Measurements from ENCODE around the gene WDR70.
"Not testable (repeated sequence)": the region's sequence is repeated elsewhere in the genome, so short reads cannot be mapped to it uniquely, and the experiment has no call there.

Gene WDR70

DNA sequence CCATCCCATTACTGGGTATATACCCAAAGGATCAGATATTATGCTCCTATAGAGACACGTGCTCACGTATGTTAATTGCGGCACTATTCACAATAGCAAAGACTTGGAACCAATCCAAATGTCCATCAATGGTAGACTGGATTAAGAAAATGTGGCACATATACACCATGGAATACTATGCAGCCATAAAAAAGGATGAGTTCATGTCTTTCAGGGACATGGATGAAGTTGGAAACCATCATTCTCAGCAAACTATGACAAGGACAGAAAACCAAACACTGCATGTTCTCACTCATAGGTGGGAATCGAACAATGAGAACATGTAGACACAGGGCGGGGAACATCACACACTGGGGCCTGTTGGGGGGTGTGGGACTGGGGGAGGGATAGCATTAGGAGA lies 315.2 kb downstream of the WDR70 start:
- DNase-seq; in situ Hi-C loops (cut with HindIII; ENCODE audit: low pct_ligation_motif_present, low pct_unique_long_range_greater_than_20kb, low sequenced_read_pairs): not testable (repeated sequence)

DNA sequence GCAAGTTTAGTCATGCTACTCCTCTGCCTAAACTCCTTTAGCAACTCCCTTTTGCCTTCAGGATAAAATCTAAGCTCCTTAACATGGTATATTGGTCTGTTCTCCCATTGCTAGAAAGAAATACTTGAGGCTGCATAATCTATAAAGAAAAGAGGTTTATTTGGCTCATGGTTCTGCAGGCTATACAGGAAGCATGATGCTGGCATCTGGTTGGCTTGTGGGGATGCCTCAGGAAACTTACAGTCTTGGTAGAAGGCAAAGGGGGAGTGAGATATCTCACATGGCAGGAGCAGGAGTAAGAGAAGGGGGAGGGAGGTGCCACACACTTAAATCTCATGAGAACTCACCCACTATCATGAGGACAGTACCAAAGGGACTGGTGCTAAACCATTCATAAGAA lies 315.7 kb downstream of the WDR70 start:
- in situ Hi-C loops (cut with HindIII; ENCODE audit: low pct_ligation_motif_present, low pct_unique_long_range_greater_than_20kb, low sequenced_read_pairs) = no loop called here
- DNase-seq = no peak

DNA sequence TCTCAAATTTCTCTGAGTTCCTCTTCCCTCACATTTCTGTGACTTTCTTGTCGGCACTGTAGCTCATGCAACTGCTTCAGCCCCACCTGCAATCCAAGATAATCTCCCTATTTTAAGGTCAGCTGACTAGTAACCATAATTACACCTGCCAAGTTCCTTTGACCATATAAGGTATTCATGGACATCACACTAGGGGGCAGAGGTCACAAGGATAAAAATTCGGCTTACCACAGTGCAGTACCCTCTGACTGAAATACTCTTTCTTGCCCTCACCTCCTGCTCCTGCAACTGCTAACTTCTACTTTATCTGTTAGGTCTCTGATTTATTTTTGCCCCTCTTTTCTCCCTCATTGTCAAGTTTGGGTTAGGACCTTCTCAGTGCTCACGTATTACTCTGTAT lies 316.5 kb downstream of the WDR70 start:
- in situ Hi-C loops (cut with HindIII; ENCODE audit: low pct_ligation_motif_present, low pct_unique_long_range_greater_than_20kb, low sequenced_read_pairs) = no loop called here
- no peak for DNase-seq

DNA sequence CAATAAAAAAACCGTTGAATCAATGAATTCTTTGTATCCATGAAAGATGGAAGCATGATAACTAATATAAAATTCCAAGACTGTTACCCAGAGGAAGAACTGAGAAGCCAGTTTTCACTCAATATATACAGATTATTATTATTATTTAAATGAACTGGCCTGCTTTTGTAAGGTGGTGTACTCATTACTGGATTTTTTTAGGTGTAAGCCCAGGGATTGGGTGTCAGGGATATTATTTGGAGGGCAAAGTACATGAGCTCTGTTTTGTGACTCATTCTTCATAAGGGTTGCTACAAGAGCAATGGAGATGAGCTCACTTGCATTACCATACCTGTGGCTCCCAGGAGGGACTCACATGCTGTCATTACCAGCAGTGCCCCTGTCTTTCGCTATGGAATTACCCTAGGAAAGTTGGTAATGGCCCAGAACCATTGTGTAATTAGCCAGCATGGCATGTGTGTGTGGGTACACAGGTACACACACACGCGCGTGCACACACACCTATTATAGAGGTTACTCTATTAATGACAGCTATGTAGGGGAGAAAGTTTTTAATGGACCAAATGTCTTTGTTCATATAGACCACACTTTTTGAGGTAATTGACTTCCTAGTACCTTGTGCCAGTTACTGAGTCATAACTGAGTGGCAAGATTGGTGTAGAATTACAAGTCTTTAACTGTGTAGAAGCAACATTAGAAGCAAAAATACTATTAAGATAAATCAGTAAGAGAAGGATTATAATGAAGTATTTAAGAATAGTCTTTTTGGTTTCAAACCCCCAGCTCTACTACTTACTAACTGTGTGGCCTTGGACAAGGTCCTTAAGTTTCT lies 317.3 kb downstream of the WDR70 start:
- in situ Hi-C loops (cut with HindIII; ENCODE audit: low pct_ligation_motif_present, low pct_unique_long_range_greater_than_20kb, low sequenced_read_pairs) = no loop called here
- peak; percentile 45 for DNase-seq

DNA sequence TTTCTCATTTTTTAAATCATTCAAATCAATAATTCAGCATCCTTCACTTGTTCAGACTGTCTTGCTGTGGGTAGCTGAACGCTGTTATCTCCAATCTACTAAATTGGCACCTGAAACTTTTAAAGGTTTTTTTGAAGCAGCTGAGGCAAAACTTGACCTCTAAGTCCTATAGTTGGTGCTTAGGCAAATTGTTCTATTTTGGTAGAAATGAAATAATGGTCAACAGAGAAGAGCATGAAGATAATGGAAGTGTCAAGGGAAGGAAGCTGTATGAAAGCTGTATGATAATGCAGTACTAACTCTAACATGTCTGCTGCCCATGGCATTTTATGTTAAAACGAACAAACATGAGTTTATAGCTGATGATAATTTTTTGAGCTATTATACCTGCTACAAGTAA lies 322.8 kb downstream of the WDR70 start:
- in situ Hi-C loops (cut with HindIII; ENCODE audit: low pct_ligation_motif_present, low pct_unique_long_range_greater_than_20kb, low sequenced_read_pairs) = no loop called here
- DNase-seq = no peak

DNA sequence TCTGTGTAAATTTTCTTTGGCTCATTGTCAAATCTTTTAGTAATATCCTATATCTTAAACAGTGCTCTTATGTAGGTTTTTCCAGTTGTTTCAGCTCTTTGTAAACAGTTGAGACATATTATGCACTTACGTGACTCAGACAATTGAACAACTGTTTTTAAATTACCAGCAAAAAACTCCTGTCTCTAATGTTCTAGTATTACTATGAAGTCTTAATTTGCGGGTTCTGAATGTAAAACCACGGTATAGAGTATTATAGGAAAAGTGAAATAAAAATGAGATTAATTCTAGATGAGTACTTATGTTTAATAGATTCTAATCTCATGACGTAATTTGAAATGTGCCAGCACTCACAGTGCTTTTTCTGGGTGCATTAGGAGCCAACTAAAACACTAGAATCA lies 324.7 kb downstream of the WDR70 start:
- no peak for DNase-seq
- in situ Hi-C loops (cut with HindIII; ENCODE audit: low pct_ligation_motif_present, low pct_unique_long_range_greater_than_20kb, low sequenced_read_pairs) = no loop called here

DNA sequence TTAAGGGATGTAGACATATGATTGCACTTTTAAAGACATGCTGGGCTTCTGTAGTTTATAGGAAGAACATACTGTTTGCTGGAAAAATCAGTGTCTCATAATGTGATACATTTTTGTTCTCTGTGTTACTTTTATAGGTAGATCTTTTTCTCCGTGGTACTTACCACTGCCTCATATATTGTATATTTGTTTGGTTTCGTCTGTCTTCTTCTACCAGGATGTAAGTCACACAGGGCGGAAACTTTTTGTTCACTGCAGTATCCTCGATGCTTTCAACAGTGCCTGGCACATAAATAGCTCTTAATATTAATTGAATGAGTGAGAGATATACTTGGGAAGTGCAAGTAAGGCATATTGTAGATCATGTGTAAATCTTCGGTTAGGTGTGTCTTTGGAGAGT lies 325.3 kb downstream of the WDR70 start:
- DNase-seq = no peak
- in situ Hi-C loops (cut with HindIII; ENCODE audit: low pct_ligation_motif_present, low pct_unique_long_range_greater_than_20kb, low sequenced_read_pairs) = no loop called here

DNA sequence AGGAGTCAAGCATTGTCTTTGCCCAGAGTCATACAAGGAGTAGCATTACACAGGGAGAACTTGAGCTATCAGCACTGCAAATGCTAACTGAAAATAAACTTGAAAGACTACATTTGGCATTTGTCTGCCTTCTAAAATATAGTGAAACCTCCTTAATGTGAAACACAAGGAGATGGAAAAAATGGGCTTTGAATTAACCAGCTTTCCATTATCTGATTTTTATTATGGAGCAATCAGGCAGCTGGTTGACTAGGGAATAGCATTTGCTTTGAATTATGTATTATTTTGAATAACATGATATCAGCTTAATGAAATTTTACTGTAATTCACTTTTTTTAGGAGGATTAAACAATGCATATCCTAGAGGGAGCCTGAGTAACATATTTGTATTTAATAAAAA lies 329.9 kb downstream of the WDR70 start:
- no peak for DNase-seq
- in situ Hi-C loops (cut with HindIII; ENCODE audit: low pct_ligation_motif_present, low pct_unique_long_range_greater_than_20kb, low sequenced_read_pairs) = no loop called here

DNA sequence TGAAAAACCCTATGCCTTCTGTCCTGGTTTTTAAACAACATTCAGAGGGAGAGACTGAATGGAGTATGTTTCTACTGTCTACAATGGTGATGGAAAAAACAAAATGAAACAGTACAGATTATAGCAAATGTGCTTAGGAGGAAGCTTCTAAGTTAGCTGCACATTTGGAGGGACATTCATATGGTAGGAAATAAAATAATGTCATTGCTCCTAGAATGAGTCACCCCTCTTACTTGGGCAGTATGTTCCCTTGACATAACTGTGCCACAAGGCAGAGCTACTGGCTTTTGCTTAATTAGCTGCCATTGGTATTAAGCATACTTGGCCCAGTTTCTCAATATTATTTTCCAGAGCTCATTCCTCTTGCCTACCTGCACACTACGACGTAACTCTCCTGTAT lies 331.8 kb downstream of the WDR70 start:
- in situ Hi-C loops (cut with HindIII; ENCODE audit: low pct_ligation_motif_present, low pct_unique_long_range_greater_than_20kb, low sequenced_read_pairs) = no loop called here
- DNase-seq = no peak

DNA sequence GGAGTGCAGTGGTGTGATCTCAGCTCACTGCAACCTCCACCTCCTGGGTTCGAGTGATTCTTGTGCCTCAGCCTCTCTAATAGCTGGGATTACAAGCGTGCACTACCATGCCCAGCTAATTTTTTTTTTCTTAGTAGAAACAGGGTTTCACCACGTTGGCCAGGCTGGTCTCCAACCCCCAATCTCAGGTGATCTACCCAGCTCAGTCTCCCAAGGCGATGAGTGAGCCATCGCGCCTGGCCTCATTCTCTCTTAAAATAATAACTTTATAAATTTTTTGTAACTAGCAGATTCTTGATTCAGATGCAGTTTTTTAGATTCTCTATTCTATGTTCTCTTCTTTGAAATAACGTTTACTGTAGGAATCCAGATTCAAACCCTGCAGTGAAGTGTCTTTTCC lies 333.6 kb downstream of the WDR70 start:
- in situ Hi-C loops (cut with HindIII; ENCODE audit: low pct_ligation_motif_present, low pct_unique_long_range_greater_than_20kb, low sequenced_read_pairs) = no loop called here
- DNase-seq = no peak

DNA sequence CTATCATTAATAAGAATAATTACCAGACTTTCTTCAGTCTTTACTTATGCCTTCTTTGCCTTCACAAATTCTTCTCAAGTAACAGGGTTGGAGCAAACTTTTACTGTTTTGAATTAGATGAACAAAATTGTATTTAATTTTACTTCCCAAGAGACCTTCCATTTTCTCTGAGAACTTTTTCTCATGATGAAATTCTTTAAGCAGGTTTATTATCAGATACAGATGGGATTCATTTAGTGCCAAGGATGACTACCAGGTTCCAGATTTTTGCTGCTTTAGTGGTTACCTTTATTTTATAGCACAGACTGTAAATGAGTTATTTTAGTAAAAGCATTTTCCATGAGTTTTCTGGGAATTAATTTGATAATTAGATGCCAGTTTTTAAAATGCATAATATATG lies 335.6 kb downstream of the WDR70 start:
- no peak for DNase-seq
- in situ Hi-C loops (cut with HindIII; ENCODE audit: low pct_ligation_motif_present, low pct_unique_long_range_greater_than_20kb, low sequenced_read_pairs) = no loop called here

DNA sequence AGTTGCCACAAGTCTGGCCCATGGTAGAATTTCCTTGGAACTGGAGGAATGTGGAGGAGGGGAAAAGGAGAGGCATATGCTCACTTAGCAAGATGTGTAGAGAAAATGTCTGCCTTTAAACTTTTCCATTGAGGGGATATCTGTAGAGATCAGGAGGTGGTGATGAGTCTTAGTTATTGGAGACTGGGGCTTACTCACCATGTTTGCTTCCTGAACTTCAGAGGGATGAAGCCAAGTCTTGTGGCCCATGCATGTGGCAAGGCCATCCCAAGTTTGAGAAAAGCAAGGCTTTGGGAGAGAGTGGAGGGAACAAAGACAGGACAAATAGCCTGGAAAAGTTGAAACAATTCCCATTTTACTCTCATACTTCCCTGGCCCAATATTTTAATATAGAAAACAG lies 336.2 kb downstream of the WDR70 start:
- in situ Hi-C loops (cut with HindIII; ENCODE audit: low pct_ligation_motif_present, low pct_unique_long_range_greater_than_20kb, low sequenced_read_pairs) = no loop called here
- no peak for DNase-seq

DNA sequence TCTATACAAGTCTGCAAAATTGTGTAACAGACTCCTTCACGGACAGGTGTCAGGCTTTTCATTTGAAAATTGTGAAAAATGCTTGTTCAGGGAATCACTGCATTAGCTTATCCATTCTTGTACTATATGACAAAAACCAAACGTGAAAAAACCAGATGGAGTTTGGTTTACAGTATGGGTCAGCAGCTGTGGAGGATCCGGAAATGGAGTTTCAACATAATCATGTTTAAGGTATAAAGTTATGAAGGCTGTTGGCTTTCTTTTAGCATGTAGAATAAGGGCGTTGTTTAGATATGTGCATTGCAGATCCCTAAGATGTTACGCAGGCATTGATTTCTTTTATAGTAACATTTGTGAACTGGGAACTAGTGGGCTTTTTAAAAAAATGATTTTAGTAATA lies 336.9 kb downstream of the WDR70 start:
- no peak for DNase-seq
- in situ Hi-C loops (cut with HindIII; ENCODE audit: low pct_ligation_motif_present, low pct_unique_long_range_greater_than_20kb, low sequenced_read_pairs) = no loop called here

DNA sequence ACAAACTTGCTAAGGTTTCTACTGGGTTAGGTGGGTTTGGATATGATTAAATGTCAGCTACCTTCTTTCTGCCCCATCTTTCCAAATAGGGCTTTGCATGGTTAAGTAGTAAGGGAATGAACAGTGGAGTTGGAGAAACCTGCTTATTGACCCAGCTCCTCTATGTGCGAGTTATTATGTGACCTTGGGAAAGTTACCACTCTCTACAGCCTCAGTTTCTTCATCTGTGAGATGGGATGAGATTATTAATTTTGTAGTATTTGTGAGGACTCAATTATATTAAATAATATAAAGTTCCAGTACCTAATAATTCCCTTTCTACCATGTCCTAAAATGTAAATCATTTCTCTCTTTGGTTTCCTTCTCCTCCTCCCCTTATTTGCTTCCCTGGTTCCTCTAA lies 337.3 kb downstream of the WDR70 start:
- in situ Hi-C loops (cut with HindIII; ENCODE audit: low pct_ligation_motif_present, low pct_unique_long_range_greater_than_20kb, low sequenced_read_pairs) = no loop called here
- no peak for DNase-seq

DNA sequence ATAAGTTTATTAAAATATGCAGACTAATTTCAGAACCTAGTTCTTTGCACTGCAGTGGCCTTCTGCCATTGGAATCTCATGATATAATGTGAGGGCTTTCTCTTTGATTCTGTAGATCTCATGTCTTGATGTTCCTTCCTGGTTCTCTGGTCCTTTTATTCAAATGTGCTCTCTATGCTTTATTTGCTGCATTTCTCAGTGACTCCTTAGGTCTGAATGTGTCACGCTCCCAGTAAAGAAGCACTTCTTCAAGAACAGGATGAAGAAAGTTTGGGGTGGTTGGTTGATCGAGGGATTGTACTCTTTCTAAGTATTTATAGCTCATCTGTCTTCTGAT lies 338.1 kb downstream of the WDR70 start:
- no peak for DNase-seq
- in situ Hi-C loops (cut with HindIII; ENCODE audit: low pct_ligation_motif_present, low pct_unique_long_range_greater_than_20kb, low sequenced_read_pairs) = no loop called here

DNA sequence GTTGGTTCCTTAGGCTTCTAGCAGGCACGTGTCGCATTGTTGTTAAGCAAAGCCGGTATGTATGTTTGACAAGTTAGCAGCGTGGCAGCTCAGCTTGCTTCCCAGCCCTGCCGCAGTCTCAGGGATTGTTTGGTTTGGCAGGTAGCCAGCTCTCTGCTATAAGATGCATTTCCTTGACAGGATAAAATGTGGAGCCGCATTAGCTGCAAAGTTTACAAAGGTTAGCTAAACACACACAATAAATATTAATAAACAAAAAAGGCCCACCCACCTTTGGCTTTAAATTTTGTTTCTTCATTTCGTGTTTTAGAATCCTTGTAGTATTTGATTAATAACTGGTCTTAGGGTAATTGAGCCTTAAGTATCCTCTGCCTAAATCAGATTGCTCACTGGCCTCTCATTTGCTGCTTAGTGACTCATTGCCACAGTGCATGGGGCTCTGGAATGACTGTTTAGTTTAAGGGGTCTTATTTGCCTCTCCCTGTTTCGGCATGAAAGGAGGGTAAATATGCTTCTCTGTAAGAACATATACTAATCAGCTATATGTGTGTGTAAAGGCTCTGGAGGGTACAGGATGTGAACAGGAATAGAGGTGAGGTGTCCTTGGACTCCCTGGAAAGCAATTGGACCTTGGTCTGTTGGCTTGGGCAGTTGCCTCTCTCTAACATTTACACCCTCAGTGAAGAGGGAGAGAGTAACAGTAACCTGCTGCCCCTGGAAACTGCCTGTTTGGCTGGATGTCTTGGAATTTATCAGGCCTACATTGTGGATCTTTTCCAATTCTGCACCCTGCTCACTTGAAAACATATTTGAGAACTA lies 338.7 kb downstream of the WDR70 start:
- DNase-seq = peak; percentile 73
- in situ Hi-C loops (cut with HindIII; ENCODE audit: low pct_ligation_motif_present, low pct_unique_long_range_greater_than_20kb, low sequenced_read_pairs) = no loop called here

DNA sequence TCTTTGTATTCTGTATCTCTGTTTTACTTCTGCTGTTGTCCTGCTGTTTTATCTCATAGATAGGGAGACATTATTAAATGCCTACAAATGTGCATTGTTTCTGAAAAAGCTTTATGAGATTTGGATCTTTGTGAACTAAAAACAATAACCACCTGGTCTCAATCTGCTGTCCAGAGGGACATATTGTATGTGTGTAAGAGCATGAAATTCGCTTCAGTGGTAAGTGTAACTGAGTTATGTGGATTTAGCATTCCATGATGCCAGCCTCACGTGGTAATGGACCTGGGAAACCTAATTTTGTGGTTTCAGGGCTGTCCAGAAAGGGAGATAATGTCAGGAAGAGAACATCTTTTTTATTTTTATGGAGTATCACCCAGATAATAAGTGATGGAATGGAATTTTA lies 341.4 kb downstream of the WDR70 start:
- in situ Hi-C loops (cut with HindIII; ENCODE audit: low pct_ligation_motif_present, low pct_unique_long_range_greater_than_20kb, low sequenced_read_pairs) = no loop called here
- DNase-seq = no peak

DNA sequence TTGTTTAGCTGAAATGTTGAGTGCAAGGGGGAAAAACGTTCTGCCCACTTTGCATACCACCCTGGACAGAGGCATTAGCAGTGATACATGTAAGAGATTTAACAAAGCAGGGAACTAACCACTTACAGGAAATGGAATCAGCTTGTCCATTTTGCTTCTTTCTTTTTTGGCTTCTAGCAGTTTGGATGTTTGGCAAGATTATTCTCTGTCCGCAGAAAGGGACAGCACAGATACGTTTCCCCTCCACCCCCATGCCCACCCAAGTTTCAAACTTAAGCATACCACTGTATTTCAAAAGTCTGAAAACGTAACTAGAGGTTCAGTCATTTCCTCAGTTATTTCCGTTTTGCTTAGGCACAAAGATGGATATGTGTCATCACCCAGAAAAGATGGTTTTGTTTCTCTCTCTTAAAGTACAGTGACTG lies 342.3 kb downstream of the WDR70 start:
- in situ Hi-C loops (cut with HindIII; ENCODE audit: low pct_ligation_motif_present, low pct_unique_long_range_greater_than_20kb, low sequenced_read_pairs) = no loop called here
- DNase-seq = no peak

DNA sequence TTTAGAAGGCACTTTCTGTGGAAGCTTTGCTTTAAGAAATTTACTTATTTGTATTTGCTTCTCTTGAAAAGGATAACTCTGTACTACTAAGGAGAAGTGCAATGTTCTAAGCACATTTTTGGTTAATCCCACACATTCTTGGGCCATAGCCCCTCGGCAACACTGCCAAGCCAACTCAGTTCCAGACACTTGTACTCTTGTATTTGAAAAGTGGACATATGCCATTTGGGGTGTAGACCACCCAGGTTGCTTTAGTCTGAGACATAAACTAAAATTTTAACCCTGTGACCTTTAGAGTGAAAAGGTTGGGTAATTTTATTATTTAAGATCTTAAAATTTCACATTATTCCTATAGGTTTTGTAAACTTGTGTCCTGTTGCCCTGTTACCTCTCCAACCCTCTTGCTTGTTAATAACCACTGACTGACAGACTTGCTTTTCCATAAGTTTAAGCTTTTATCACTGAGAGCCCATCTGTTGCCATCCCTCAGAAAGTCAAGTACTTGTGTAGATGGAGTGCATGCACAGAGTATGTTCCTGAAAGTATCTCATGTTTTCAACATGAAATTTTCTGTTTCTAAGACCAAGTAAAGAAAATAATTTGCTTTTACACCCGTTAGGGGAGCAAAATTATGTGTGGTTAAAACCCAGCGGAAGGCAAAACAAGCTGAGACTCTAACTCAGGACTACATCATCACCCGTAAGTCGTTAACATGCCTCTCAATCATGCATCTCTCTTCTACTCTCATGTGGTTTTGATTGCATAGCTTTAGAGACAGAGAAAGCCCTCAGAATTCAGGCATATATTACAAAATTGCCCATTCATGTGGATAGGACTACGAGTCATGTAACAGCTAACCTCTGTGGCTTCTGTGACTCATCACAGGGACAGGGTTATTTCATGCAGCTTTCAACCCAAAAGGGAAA lies 343.4 kb downstream of the WDR70 start:
- in situ Hi-C loops (cut with HindIII; ENCODE audit: low pct_ligation_motif_present, low pct_unique_long_range_greater_than_20kb, low sequenced_read_pairs) = no loop called here
- peak; percentile 97 for DNase-seq
